Omental fat pad (tissue), 4 donors: ENCODE results near the gene XRCC6. TPM values are rescaled to one million over a fixed set of nuclear protein-coding genes. Genes with fewer than 3 reads are reported as not detected.

Source experiments
- ATAC-seq: fragments of 150-250 bp; one replicate; pipeline ENCODE4 v1.9.1; 2016; ENCODE audit warnings: mild to moderate bottlenecking, moderate library complexity; ENCODE audit not compliant: low FRiP score
- DNase-seq: peaks from one replicate; pipeline ENCODE4 v3.0.0-alpha.2; 2019; ENCODE audit warnings: low spot score
- CTCF ChIP-seq, 3 donors: fragments of 450-650 bp; IDR thresholded peaks; one replicate each; pipeline ENCODE4 v1.5.1; 2016 to 2017; ENCODE audit warnings: antibody characterized with exemption in 3 of 3, mild to moderate bottlenecking in 3 of 3, moderate library complexity in 2 of 3
- total RNA-seq, 4 donors: library from RNA; depleted of rRNA; stranded (reverse); fragments of >200 nt; gene quantifications; one replicate each; pipeline ENCODE4 v1.1.0, GENCODE V29; 2016

XRCC6 gene
- total RNA-seq, 4 donors from 2014 or later, result 168 to 191 (median 181) TPM

- no peak for TF ChIP-seq CTCF (IDR thresholded peaks at IDR 0.05)
- no peak for ATAC-seq
- no peak for DNase-seq
These were observed 29.7 kb downstream of the XRCC6 start for GRCh38 chr22:41650821-41651220.

- DNase-seq (no peak), ATAC-seq (no peak)
- no peak for TF ChIP-seq CTCF (IDR thresholded peaks at IDR 0.05)
These were observed 33.2 kb downstream of the XRCC6 start for GRCh38 chr22:41654322-41654721.

DNA sequence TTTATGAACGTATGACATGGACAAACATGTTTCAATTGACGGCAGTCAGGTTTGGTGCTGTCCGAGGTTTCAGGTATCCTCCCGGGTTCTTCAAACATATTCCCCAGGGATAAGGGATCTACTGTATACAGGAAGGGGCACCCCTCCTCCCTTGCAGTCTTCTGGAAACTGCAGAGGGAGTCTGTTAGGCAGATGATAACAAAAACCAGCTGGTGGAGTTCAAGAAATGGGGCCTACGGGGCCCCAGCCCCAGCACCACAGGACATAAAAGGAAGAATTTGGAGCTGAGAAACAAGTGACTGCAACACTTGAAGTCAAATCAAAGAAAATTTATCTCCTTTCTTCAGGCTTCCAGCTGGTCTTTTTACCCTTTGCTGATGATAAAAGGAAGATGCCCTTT, 35.5 kb downstream of the XRCC6 start:
- TF ChIP-seq CTCF (IDR thresholded peaks at IDR 0.05), result no peak
- no peak for DNase-seq
- no peak for ATAC-seq

DNA sequence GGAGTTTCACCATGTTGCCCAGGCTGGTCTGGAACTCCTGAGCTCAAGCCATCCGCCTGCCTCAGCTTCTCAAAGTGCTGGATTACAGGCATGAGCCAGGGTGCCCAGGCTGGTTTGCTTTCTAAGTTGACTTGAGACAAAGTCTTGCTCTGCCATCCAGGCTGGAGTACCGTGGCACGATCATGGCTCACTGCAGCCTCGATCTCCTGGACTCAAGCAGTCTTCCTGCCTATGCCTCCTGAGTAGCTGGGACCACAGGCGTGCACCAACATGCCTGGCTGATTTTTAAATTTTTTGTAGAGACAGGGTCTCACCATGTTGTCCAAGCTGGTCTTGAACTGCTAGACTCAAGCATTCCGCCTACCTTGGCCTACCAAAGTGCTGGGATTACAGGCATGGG, 36.6 kb downstream of the XRCC6 start:
- no peak for TF ChIP-seq CTCF (IDR thresholded peaks at IDR 0.05)
- ATAC-seq (no peak), DNase-seq (no peak)

GRCh38 chr22:41658869-41659268, 37.8 kb downstream of the XRCC6 start:
- TF ChIP-seq CTCF (IDR thresholded peaks at IDR 0.05), result no peak
- ATAC-seq, result no peak
- no peak for DNase-seq

- TF ChIP-seq CTCF (IDR thresholded peaks at IDR 0.05), result no peak
- no peak for ATAC-seq
- DNase-seq, result no peak
These were observed 38.8 kb downstream of the XRCC6 start for GRCh38 chr22:41659941-41660340.

- TF ChIP-seq CTCF (IDR thresholded peaks at IDR 0.05), result no peak
- DNase-seq (no peak), ATAC-seq (peak; percentile 30)
These were observed 39.3 kb downstream of the XRCC6 start for GRCh38 chr22:41660416-41660815.
